ENCODE measurements around the gene OR6K6. TPM values are rescaled to one million over a fixed set of nuclear protein-coding genes. Genes with fewer than 3 reads are reported as not detected.

Gene OR6K6
- total and polyA plus RNA-seq, 3 experiments from 2014 or later: not detected

Other genes starting within 250 kb of the OR6K6 start
- not detected for gene OR6Y1, start 200.3 kb upstream of the OR6K6 start, total RNA-seq
- gene OR6Y1, start 200.3 kb upstream of the OR6K6 start, polyA plus RNA-seq: not detected
- not detected for gene OR6P1, start 184.1 kb upstream of the OR6K6 start, total RNA-seq
- gene OR6P1, start 184.1 kb upstream of the OR6K6 start, polyA plus RNA-seq: not detected
- not detected for gene OR10X1, start 174.8 kb upstream of the OR6K6 start, total RNA-seq
- not detected for gene OR10X1, start 174.8 kb upstream of the OR6K6 start, polyA plus RNA-seq
- gene OR10Z1, start 149.5 kb upstream of the OR6K6 start, total RNA-seq: not detected
- not detected for gene OR10Z1, start 149.5 kb upstream of the OR6K6 start, polyA plus RNA-seq
- not detected for gene SPTA1, start 68.0 kb upstream of the OR6K6 start, total RNA-seq
- not detected for gene SPTA1, start 68.0 kb upstream of the OR6K6 start, polyA plus RNA-seq
- gene OR6K2, start 54.1 kb upstream of the OR6K6 start, total RNA-seq: not detected
- gene OR6K2, start 54.1 kb upstream of the OR6K6 start, polyA plus RNA-seq: not detected
- gene OR6K3, start 34.0 kb upstream of the OR6K6 start, total RNA-seq: not detected
- not detected for gene OR6K3, start 34.0 kb upstream of the OR6K6 start, polyA plus RNA-seq
- gene OR6N1, start 17.5 kb downstream of the OR6K6 start, total RNA-seq: not detected
- not detected for gene OR6N1, start 17.5 kb downstream of the OR6K6 start, polyA plus RNA-seq
- not detected for gene OR6N2, start 26.5 kb downstream of the OR6K6 start, total RNA-seq
- gene OR6N2, start 26.5 kb downstream of the OR6K6 start, polyA plus RNA-seq: not detected
- under 1 TPM; 0.22 to 0.39 TPM for gene MNDA, start 76.6 kb downstream of the OR6K6 start, total RNA-seq
- 0.59 TPM for gene MNDA, start 76.6 kb downstream of the OR6K6 start, polyA plus RNA-seq
- 10 to 100 TPM; 23.9 to 24.2 TPM for gene PYHIN1, start 176.8 kb downstream of the OR6K6 start, total RNA-seq
- 110 TPM for gene PYHIN1, start 176.8 kb downstream of the OR6K6 start, polyA plus RNA-seq

Data from CD8-positive, alpha-beta memory T cell (primary cell).